Measurements from ENCODE around the gene COL9A2.
A peak's percentile ranks its signal among the peaks of the same experiment; 100 is the strongest.

Gene COL9A2

DNA sequence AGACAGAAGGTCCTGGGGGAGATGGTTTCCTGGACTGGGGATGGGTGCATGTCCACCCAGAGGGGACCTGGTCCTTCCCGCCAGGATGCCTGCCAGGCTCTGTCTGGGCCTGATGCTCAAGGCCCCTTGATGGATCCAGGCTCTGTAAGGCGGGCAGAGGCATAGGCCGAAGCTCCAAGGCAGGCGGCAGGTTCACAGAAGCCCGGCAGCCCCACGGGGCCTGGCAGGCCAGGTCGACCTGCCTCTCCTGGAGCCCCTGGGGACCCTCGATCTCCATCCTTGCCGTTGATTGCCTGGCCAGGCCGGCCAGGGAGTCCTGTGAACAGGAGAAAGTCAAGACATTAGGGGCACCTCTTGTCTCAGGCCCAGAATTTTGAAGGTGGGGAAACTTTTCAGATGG is 16.0 kb downstream of the COL9A2 start:
- Mint-ChIP-seq H3K4me1 (no peaks in the 10 kb centered on the region), H3K27ac (no peak overlapping the region), H3K27me3 (no peaks in the 10 kb centered on the region), H3K9me3 (no peaks in the 10 kb centered on the region), H3K36me3 (no peaks in the 10 kb centered on the region), H3K4me3 (no peak overlapping the region)

DNA sequence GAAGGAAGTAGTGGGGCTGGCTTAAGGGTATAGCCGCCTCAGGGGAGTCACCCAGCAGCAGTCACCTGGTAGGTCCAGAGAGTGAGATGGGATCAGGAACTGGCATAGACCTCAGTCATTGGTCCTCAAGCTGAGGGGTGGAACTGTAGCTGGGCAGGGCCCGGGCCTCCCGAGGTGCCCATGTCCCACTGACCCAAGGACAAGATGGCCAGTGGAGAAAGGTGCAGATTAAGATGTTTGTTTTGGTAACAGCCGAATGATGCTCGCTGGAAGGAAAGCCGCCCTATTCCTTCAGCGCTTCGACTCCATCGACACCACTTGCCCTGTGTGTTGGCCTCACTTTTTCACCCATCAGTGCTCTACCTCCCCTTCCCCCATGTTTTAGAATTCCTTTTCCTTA is 16.4 kb downstream of the COL9A2 start:
- H3K27ac Mint-ChIP-seq, result no peak overlapping the region
- H3K9me3 Mint-ChIP-seq, result no peaks in the 10 kb centered on the region
- H3K4me1 Mint-ChIP-seq, result no peaks in the 10 kb centered on the region
- no peaks in the 10 kb centered on the region for H3K36me3 Mint-ChIP-seq
- no peak overlapping the region for H3K4me3 Mint-ChIP-seq
- H3K27me3 Mint-ChIP-seq, result no peaks in the 10 kb centered on the region

GRCh38 chr1:40300249-40300567 is 16.9 kb downstream of the COL9A2 start:
- H3K4me1 Mint-ChIP-seq, result no peaks in the 10 kb centered on the region
- no peaks in the 10 kb centered on the region for H3K9me3 Mint-ChIP-seq
- H3K27ac Mint-ChIP-seq, result no peak overlapping the region
- no peaks in the 10 kb centered on the region for H3K36me3 Mint-ChIP-seq
- no peaks in the 10 kb centered on the region for H3K27me3 Mint-ChIP-seq
- no peak overlapping the region for H3K4me3 Mint-ChIP-seq

GRCh38 chr1:40299366-40300248 is 17.5 kb downstream of the COL9A2 start:
- H3K9me3 Mint-ChIP-seq, result no peaks in the 10 kb centered on the region
- no peaks in the 10 kb centered on the region for H3K4me1 Mint-ChIP-seq

DNA sequence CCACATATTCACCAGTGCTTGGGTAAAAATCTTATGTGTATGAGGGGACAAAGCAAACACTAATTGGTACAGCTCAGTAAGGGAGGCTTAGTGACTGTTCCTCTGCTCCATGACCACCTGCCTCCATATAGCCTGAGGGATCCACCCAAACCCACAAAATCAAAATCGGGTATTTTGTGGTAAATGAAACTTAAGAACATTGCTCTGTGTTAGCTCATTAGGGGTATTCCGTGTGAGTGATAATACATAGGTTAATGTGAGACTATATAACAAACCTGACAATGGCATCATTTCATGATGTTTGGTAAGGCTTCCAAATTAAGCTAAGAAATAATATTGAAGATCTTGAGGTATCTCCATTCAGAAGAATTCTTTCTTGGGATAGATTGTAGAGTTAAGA is 25.8 kb downstream of the COL9A2 start:
- H3K27me3 Mint-ChIP-seq, result no peaks in the 10 kb centered on the region
- peaks cover 20% of the 10 kb centered on the region for H3K36me3 Mint-ChIP-seq
- H3K9me3 Mint-ChIP-seq, result no peaks in the 10 kb centered on the region
- no peaks in the 10 kb centered on the region for H3K4me1 Mint-ChIP-seq
- no peak overlapping the region for H3K4me3 Mint-ChIP-seq
- no peak overlapping the region for H3K27ac Mint-ChIP-seq

More at GRCh38 chr1:40299366-40300248, 17.5 kb downstream of the COL9A2 start:
- Mint-ChIP-seq H3K27me3 (no peaks in the 10 kb centered on the region), H3K4me3 (no peak overlapping the region), H3K27ac (no peak overlapping the region), H3K36me3 (no peaks in the 10 kb centered on the region)

GRCh38 chr1:40281853-40282252 is 35.2 kb downstream of the COL9A2 start:
- H3K4me3 Mint-ChIP-seq, result no peak overlapping the region
- no peak overlapping the region for H3K27ac Mint-ChIP-seq
- H3K4me1 Mint-ChIP-seq, result peaks cover 12% of the 10 kb centered on the region
- no peaks in the 10 kb centered on the region for H3K9me3 Mint-ChIP-seq
- no peaks in the 10 kb centered on the region for H3K27me3 Mint-ChIP-seq
- H3K36me3 Mint-ChIP-seq, result peaks cover 14% of the 10 kb centered on the region

DNA sequence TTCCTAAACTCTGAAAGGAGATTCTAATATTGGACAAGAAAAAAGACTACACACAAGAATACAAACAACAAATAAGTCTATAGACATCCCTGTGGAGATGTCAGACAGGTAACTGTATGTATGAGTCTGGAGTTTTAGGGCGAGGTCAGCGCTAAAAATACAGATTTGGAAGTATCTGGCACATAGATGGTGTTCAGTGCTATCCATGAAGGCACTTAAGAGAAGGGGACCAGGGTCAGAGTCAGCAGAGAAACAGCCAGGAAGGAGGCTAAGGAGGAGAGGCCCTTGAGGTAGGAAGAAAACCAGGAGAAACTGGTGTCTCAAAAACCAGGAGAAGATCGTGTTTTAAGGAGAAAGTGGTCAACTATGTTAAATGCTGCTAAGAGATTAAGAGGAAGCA is 41.0 kb downstream of the COL9A2 start:
- Mint-ChIP-seq H3K9me3 (no peaks in the 10 kb centered on the region), H3K27me3 (no peaks in the 10 kb centered on the region), H3K4me1 (peaks cover 18% of the 10 kb centered on the region), H3K27ac (peak overlapping the region; percentile 90), H3K4me3 (no peak overlapping the region), H3K36me3 (peaks cover 25% of the 10 kb centered on the region)

GRCh38 chr1:40274331-40274730 is 42.8 kb downstream of the COL9A2 start:
- H3K4me1 Mint-ChIP-seq, result peaks cover 26% of the 10 kb centered on the region
- no peak overlapping the region for H3K4me3 Mint-ChIP-seq
- no peaks in the 10 kb centered on the region for H3K9me3 Mint-ChIP-seq
- H3K27me3 Mint-ChIP-seq, result no peaks in the 10 kb centered on the region
- H3K36me3 Mint-ChIP-seq, result peaks cover 32% of the 10 kb centered on the region
- H3K27ac Mint-ChIP-seq, result peak overlapping the region; percentile 0

DNA sequence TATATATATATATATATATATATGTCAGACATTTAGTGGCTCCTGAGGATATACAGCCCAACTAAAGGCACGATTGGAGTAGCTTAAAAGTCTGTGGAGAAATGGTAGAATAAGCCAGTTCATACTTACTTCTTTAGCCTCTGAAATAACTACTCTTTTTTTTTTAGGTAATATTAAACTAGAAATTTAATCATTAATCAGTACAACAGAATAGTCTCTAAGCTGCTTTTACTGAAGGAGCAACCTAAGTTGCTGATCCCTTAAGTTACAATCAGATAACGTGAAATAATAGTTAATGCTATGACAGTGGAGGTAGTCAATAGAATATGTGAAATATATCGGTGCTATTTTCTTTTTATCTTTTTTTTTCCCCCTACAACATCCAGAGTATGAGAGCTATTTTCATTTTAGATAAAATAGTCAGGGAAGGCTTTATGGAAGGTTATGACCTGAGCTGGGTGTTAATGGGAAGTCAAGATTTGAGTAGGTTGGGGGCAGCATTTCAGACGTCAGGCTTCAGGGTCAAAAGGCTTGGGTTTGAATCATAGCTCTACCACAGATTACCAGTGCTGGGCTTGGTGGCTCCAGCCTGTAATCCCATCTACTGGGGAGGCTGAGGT is 43.4 kb downstream of the COL9A2 start:
- Mint-ChIP-seq H3K9me3 (no peaks in the 10 kb centered on the region), H3K4me3 (no peak overlapping the region), H3K36me3 (peaks cover 31% of the 10 kb centered on the region), H3K27ac (no peak overlapping the region), H3K4me1 (peaks cover 24% of the 10 kb centered on the region), H3K27me3 (no peaks in the 10 kb centered on the region)

GRCh38 chr1:40272653-40273213 is 44.4 kb downstream of the COL9A2 start:
- H3K36me3 Mint-ChIP-seq, result peaks cover 31% of the 10 kb centered on the region
- peaks cover 24% of the 10 kb centered on the region for H3K4me1 Mint-ChIP-seq
- no peak overlapping the region for H3K4me3 Mint-ChIP-seq
- no peaks in the 10 kb centered on the region for H3K27me3 Mint-ChIP-seq
- H3K9me3 Mint-ChIP-seq, result no peaks in the 10 kb centered on the region
- no peak overlapping the region for H3K27ac Mint-ChIP-seq

- Mint-ChIP-seq H3K4me3 (peak overlapping the region; percentile 19), H3K27me3 (no peaks in the 10 kb centered on the region), H3K4me1 (peaks cover 20% of the 10 kb centered on the region), H3K27ac (peak overlapping the region; percentile 81), H3K9me3 (no peaks in the 10 kb centered on the region), H3K36me3 (peaks cover 26% of the 10 kb centered on the region)
Observed at GRCh38 chr1:40270152-40270834, 46.8 kb downstream of the COL9A2 start.

GRCh38 chr1:40268211-40268610 is 48.9 kb downstream of the COL9A2 start:
- Mint-ChIP-seq H3K27me3 (no peaks in the 10 kb centered on the region), H3K27ac (no peak overlapping the region), H3K36me3 (peaks cover 22% of the 10 kb centered on the region), H3K4me3 (no peak overlapping the region), H3K4me1 (peaks cover 33% of the 10 kb centered on the region), H3K9me3 (no peaks in the 10 kb centered on the region)

GRCh38 chr1:40267767-40268187 is 49.3 kb downstream of the COL9A2 start:
- no peaks in the 10 kb centered on the region for H3K9me3 Mint-ChIP-seq
- H3K27me3 Mint-ChIP-seq, result no peaks in the 10 kb centered on the region
- peaks cover 22% of the 10 kb centered on the region for H3K36me3 Mint-ChIP-seq
- peaks cover 37% of the 10 kb centered on the region for H3K4me1 Mint-ChIP-seq
- no peak overlapping the region for H3K27ac Mint-ChIP-seq
- H3K4me3 Mint-ChIP-seq, result no peak overlapping the region

- Mint-ChIP-seq H3K4me3 (no peak overlapping the region), H3K36me3 (peaks cover 20% of the 10 kb centered on the region), H3K27me3 (no peaks in the 10 kb centered on the region), H3K9me3 (no peaks in the 10 kb centered on the region), H3K4me1 (peaks cover 42% of the 10 kb centered on the region), H3K27ac (no peak overlapping the region)
Observed at GRCh38 chr1:40266786-40267535, 50.1 kb downstream of the COL9A2 start.

DNA sequence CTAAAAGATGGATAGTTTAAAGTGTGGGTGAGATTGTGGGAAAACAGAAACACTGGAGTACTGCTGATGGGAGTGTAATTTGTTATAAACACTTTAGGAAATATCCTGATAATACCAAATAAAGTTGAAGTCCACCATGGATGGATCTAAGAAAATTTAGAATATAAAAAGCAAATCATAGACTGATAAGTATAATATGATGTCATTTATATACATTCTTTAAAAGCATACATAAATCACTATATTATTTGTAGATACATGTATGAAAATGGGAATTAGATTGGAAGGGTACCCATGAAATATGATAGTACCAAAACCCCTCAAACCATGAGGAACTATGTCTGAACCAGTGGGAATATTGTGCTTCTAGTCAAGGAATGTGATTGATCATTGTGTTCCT is 51.2 kb downstream of the COL9A2 start:
- Mint-ChIP-seq H3K4me3 (no peak overlapping the region), H3K9me3 (no peaks in the 10 kb centered on the region), H3K4me1 (peaks cover 46% of the 10 kb centered on the region), H3K27me3 (no peaks in the 10 kb centered on the region), H3K36me3 (peaks cover 24% of the 10 kb centered on the region), H3K27ac (no peak overlapping the region)
